HG02623 (cell line): Measurements from ENCODE around the gene ECE2.
A peak's percentile ranks its signal among the peaks of the same experiment; 100 is the strongest.
"Not testable (repeated sequence)": the region's sequence is repeated elsewhere in the genome, so short reads cannot be mapped to it uniquely, and the experiment has no call there.

Source experiments
- ATAC-seq: cut with Tn5 transposase; IDR thresholded peaks from one replicate; pipeline ENCODE4 v1.9.1; 2021; ENCODE audit warnings: moderate library complexity; ENCODE audit not compliant: unreplicated experiment

Gene ECE2

GRCh38 chr3:184335291-184335660 lies 59.5 kb downstream of the ECE2 start:
- no peak for ATAC-seq

- ATAC-seq: peak; percentile 70
Observed at GRCh38 chr3:184335661-184336546, 60.1 kb downstream of the ECE2 start.

GRCh38 chr3:184336547-184337398 lies 61.0 kb downstream of the ECE2 start:
- no peak for ATAC-seq

- no peak for ATAC-seq
Observed at GRCh38 chr3:184337399-184337714, 61.5 kb downstream of the ECE2 start, which contains the start of gene FAM131A. Gene FAM131A (plus strand): TSS chr3:184337600. CDS start chr3:184337631, 31 bp downstream.

GRCh38 chr3:184337981-184338380 lies 62.2 kb downstream of the ECE2 start:
- no peak for ATAC-seq

- ATAC-seq: no peak
Observed at GRCh38 chr3:184338511-184338945, 62.7 kb downstream of the ECE2 start.

GRCh38 chr3:184339001-184339400 lies 63.2 kb downstream of the ECE2 start:
- ATAC-seq: no peak

- ATAC-seq: not testable (repeated sequence)
Observed at GRCh38 chr3:184339451-184340135, 63.8 kb downstream of the ECE2 start.

GRCh38 chr3:184341925-184342324 lies 66.1 kb downstream of the ECE2 start:
- no peak for ATAC-seq
